ENCODE measurements around the gene PCSK6.
A peak's percentile ranks its signal among the peaks of the same experiment; 100 is the strongest.

PCSK6 gene

DNA sequence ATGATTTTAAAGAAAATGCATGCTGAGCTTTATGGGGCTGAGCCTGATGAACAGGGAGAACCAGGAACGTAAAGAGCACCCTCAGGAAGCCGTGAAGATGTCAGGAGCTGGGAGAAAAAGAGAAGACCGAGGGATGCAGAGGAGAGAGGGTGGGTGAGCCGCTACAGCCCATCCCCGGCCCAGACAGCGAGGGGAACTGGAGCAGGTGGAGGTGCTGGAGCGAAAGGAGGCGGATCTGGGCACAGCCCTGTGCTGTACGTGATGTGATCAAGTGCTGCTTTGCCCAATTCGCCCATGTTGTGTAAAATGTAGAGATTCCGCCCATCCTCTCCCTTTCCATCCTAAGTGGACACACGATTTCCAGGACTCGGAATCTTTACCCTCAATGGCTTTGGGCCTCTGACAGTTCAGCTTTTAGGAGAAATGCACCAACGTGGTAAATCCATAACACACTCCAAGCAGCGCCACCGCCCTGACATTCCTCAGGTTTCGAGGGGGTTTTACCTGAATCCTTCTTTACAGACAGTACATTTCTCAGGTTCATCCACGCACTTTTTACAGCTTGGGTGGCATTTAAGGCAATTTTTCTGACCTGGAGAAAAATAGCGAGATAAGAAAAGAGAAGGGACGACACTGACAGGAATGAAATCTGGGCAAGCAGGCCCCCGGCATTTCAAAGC is 167.4 kb downstream of the PCSK6 start:
- TF ChIP-seq NFIC (IDR thresholded peaks at IDR 0.05) (no peak), REST (IDR thresholded peaks at IDR 0.05; ENCODE audit: low read depth) (no peak), RAD21 (IDR thresholded peaks at IDR 0.05; ENCODE audit: low read depth) (no peak), EGR1 (IDR thresholded peaks at IDR 0.05) (no peak), EP300 (IDR thresholded peaks at IDR 0.05; ENCODE audit: borderline replicate concordance) (no peak), MAX (IDR thresholded peaks at IDR 0.05) (no peak), CEBPB (IDR thresholded peaks at IDR 0.05) (no peak), TEAD4 (IDR thresholded peaks at IDR 0.05) (no peak), TAF1 (IDR thresholded peaks at IDR 0.05; ENCODE audit: low read depth) (no peak), TCF12 (IDR thresholded peaks at IDR 0.05; ENCODE audit: low read depth) (no peak), CREB1 (IDR thresholded peaks at IDR 0.05; ENCODE audit: low read depth) (no peak), FOXM1 (IDR thresholded peaks at IDR 0.05; ENCODE audit: borderline replicate concordance, low read depth) (no peak)
- TF ChIP-seq, protein P1, sequence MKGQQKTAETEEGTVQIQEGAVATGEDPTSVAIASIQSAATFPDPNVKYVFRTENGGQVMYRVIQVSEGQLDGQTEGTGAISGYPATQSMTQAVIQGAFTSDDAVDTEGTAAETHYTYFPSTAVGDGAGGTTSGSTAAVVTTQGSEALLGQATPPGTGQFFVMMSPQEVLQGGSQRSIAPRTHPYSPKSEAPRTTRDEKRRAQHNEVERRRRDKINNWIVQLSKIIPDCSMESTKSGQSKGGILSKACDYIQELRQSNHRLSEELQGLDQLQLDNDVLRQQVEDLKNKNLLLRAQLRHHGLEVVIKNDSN (IDR thresholded peaks at IDR 0.05) = no peak

DNA sequence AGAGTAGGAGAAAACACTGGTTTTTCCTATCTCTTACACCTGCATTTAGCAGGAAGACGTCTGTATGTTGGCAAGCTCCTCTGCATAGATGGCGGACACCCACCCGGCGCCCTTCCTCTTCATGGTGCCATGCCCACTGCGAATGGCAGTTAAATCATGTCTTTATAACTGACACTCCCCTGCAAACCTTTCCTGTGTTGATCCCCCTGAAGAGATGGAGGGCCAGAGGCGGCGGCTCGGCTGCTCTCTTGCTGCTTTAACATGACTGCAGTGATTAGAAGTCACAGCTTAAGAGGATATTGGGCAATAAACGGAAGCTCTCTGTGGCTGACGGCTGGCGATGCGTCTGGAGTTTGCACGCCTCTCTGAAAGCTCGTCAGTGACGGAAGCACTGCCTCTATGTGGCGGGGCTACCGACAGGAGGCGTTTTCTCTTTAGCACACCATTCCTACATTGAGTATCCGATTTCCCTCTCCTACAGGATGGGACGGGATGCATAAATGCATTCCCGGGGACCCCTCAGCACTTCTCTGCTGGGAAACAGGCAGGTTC is 168.9 kb downstream of the PCSK6 start:
- TF ChIP-seq, protein P1 (IDR thresholded peaks at IDR 0.05) = no peak
- no peak for TF ChIP-seq NFIC (IDR thresholded peaks at IDR 0.05)
- no peak for TF ChIP-seq FOXM1 (IDR thresholded peaks at IDR 0.05; ENCODE audit: borderline replicate concordance, low read depth)
- TF ChIP-seq TCF12 (IDR thresholded peaks at IDR 0.05; ENCODE audit: low read depth) = no peak
- TF ChIP-seq YY1 (IDR thresholded peaks at IDR 0.05; ENCODE audit: low read depth) = no peak
- no peak for TF ChIP-seq CREB1 (IDR thresholded peaks at IDR 0.05; ENCODE audit: low read depth)
- no peak for TF ChIP-seq TEAD4 (IDR thresholded peaks at IDR 0.05)
- TF ChIP-seq ZBTB7A (IDR thresholded peaks at IDR 0.05; ENCODE audit: low read depth) = no peak
- TF ChIP-seq EGR1 (IDR thresholded peaks at IDR 0.05) = no peak
- TF ChIP-seq TAF1 (IDR thresholded peaks at IDR 0.05; ENCODE audit: low read depth) = no peak
- no peak for TF ChIP-seq CEBPB (IDR thresholded peaks at IDR 0.05)
- TF ChIP-seq MAX (IDR thresholded peaks at IDR 0.05) = no peak
- no peak for TF ChIP-seq EP300 (IDR thresholded peaks at IDR 0.05; ENCODE audit: borderline replicate concordance)
- TF ChIP-seq REST (IDR thresholded peaks at IDR 0.05; ENCODE audit: low read depth) = no peak
- no peak for TF ChIP-seq RAD21 (IDR thresholded peaks at IDR 0.05; ENCODE audit: low read depth)

- TF ChIP-seq REST (IDR thresholded peaks at IDR 0.05; ENCODE audit: low read depth) (peak; percentile 67), TCF12 (IDR thresholded peaks at IDR 0.05; ENCODE audit: low read depth) (no peak)
Measured at GRCh38 chr15:101318839-101319238, 170.7 kb downstream of the PCSK6 start.

DNA sequence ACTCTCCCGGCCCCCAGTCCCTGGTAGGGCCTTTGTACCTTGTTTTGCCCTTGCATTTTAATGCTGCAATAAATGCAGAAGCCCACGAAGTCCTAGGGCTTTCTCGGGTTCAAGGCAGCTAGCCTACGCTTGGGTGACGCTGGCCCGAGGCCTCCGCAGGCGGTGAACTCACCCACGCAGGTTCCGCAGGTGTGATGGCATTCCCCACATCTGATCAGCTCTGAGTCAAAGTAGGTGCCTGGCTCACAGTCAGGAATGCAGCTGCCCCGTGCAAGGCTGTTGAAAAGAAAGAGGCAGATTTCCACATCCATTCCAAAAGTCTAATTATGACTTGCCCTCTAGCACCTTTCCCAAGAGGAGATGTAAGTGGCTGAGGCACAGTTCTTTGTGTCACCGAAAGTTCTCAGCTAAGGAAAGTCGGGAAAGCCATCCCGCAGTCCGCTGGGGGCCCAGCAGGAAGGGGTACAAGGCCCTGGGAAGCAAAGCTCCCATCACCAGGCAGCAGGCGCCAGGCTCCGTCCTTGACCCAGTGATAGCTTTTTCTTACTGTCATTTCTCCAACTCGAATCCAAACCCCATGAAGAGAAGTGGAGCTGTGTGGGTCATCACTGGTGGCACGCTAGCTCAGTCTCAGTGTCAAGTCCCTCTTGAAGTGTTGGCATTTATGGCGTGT is 171.2 kb downstream of the PCSK6 start:
- TF ChIP-seq YY1 (IDR thresholded peaks at IDR 0.05; ENCODE audit: low read depth) (no peak), EGR1 (IDR thresholded peaks at IDR 0.05) (no peak), TAF1 (IDR thresholded peaks at IDR 0.05; ENCODE audit: low read depth) (no peak), MAX (IDR thresholded peaks at IDR 0.05) (no peak), NFIC (IDR thresholded peaks at IDR 0.05) (no peak), FOXM1 (IDR thresholded peaks at IDR 0.05; ENCODE audit: borderline replicate concordance, low read depth) (no peak)

All from Ishikawa (cell line).